DOHH2 (cell line): ENCODE data around the gene ELFN1.

Experiments
- H3F3A ChIP-seq: fragments of 200-600 bp; sonication (generic), shearing (Covaris generic); 2 replicates; pipeline ENCODE4 v1.6.0; 2016; ENCODE audit warnings: antibody characterized with exemption, mild to moderate bottlenecking; ENCODE audit not compliant: control insufficient read depth, insufficient read depth
- H3K27ac ChIP-seq: fragments of 200-600 bp; sonication (generic); 2 replicates; pipeline ENCODE4 v1.5.1; 2014; ENCODE audit warnings: low read depth, mild to moderate bottlenecking, low read length, moderate library complexity
- H3K27me3 ChIP-seq: fragments of 200-600 bp; sonication (generic); 2 replicates; pipeline ENCODE4 v1.6.1; 2014; ENCODE audit warnings: mild to moderate bottlenecking, low read length, mixed read lengths; ENCODE audit not compliant: control insufficient read depth
- H3K36me3 ChIP-seq: fragments of 200-600 bp; sonication (generic); 2 replicates; pipeline ENCODE4 v1.6.1; 2014; ENCODE audit warnings: mild to moderate bottlenecking, low read length, moderate library complexity, mixed read lengths; ENCODE audit not compliant: control insufficient read depth
- H3K4me1 ChIP-seq: fragments of 200-600 bp; sonication (generic); 2 replicates; pipeline ENCODE4 v1.6.1; 2014; ENCODE audit warnings: mild to moderate bottlenecking, low read length, mixed read lengths; ENCODE audit not compliant: control insufficient read depth
- H3K4me2 ChIP-seq: fragments of 200-600 bp; sonication (generic); 2 replicates; pipeline ENCODE4 v1.6.0; 2014; ENCODE audit warnings: mild to moderate bottlenecking, low read length, moderate library complexity
- H3K4me3 ChIP-seq: fragments of 200-600 bp; sonication (generic); 2 replicates; pipeline ENCODE4 v1.5.1; 2014; ENCODE audit warnings: mild to moderate bottlenecking, low read length, mixed read lengths
- H3K79me2 ChIP-seq: fragments of 200-600 bp; sonication (generic); 2 replicates; pipeline ENCODE4 v1.6.1; 2014; ENCODE audit warnings: mild to moderate bottlenecking, low read length, mixed read lengths; ENCODE audit not compliant: control insufficient read depth
- H3K9me2 ChIP-seq: fragments of 200-600 bp; sonication (generic); replicated peaks from 2 replicates; pipeline ENCODE4 v1.6.1; 2014; ENCODE audit warnings: mild to moderate bottlenecking, low read length, mixed read lengths; ENCODE audit not compliant: control insufficient read depth
- H3K9me3 ChIP-seq: fragments of 200-600 bp; sonication (generic); 2 replicates; pipeline ENCODE4 v1.6.1; 2014; ENCODE audit warnings: antibody characterized with exemption, low read length, mixed read lengths; ENCODE audit not compliant: control insufficient read depth, insufficient read depth
- H4K20me1 ChIP-seq: fragments of 200-600 bp; sonication (generic); 2 replicates; pipeline ENCODE4 v1.6.0; 2014; ENCODE audit warnings: low read depth, mild to moderate bottlenecking, antibody characterized with exemption, low read length, moderate library complexity; ENCODE audit not compliant: control insufficient read depth, insufficient read depth
- EZH2phosphoT487 ChIP-seq: fragments of 200-600 bp; sonication (generic); IDR thresholded peaks from 2 replicates; pipeline ENCODE4 v1.6.1; 2017; ENCODE audit warnings: borderline replicate concordance, mild to moderate bottlenecking, antibody characterized with exemption, low read length, moderate library complexity, mixed read lengths
- TF ChIP-seq, protein P1 (sequence below): fragments of 200-600 bp; sonication (generic); IDR thresholded peaks from one replicate; pipeline ENCODE4 v1.5.1; 2014; ENCODE audit warnings: antibody characterized with exemption, mild to moderate bottlenecking, low read depth, low read length; ENCODE audit not compliant: poor library complexity, severe bottlenecking

ELFN1 gene

DNA sequence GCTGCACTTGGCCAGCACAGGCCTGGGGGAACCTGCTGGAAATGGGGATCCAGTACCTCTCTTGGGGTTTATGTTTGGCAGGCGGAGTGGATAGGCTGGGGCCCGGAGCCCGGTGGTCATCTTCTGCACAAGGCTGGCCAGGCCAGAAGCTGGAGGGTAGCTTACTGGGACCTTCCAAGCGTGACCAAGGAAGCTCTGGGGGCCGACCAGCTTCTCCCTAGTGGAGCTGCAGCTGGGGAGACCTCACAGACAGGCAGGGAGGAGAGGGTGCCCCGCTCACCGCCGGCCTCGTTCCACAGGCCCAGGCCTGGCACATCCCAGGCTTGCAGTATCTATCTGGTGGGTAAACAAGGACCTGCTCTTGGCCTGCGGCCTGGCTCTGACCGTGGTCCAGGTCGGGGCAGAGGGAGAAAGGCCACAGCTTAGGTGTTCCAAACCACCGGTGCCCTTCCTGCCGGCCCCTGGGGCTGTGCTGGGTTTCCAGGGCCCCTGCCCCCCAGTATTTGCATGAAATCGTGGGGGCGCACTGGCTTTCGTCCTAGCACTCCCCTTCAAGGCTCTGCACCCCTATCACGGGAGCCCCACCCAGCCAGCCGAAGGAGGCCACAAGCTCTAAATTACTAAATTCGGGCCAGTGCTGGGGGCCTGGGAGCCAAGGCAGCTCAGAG lies 1.5 kb upstream of the ELFN1 start:
- Histone ChIP-seq H3K79me2 (no peaks in the 10 kb centered on the region), H3K4me1 (no peaks in the 10 kb centered on the region), H3K4me3 (no peak overlapping the region), H4K20me1 (peaks cover 3% of the 10 kb centered on the region), H3K36me3 (no peaks in the 10 kb centered on the region), H3K9me2 (no peaks in the 10 kb centered on the region), H3K9me3 (no peaks in the 10 kb centered on the region), H3F3A (no peaks in the 10 kb centered on the region; the same call in 1 of the 2 replicates), H3K4me2 (no peak overlapping the region), H3K27ac (no peak overlapping the region), H3K27me3 (peaks cover 52% of the 10 kb centered on the region)
- TF ChIP-seq, protein P1, sequence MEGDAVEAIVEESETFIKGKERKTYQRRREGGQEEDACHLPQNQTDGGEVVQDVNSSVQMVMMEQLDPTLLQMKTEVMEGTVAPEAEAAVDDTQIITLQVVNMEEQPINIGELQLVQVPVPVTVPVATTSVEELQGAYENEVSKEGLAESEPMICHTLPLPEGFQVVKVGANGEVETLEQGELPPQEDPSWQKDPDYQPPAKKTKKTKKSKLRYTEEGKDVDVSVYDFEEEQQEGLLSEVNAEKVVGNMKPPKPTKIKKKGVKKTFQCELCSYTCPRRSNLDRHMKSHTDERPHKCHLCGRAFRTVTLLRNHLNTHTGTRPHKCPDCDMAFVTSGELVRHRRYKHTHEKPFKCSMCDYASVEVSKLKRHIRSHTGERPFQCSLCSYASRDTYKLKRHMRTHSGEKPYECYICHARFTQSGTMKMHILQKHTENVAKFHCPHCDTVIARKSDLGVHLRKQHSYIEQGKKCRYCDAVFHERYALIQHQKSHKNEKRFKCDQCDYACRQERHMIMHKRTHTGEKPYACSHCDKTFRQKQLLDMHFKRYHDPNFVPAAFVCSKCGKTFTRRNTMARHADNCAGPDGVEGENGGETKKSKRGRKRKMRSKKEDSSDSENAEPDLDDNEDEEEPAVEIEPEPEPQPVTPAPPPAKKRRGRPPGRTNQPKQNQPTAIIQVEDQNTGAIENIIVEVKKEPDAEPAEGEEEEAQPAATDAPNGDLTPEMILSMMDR, result no peak
- TF ChIP-seq EZH2phosphoT487, result no peak

DNA sequence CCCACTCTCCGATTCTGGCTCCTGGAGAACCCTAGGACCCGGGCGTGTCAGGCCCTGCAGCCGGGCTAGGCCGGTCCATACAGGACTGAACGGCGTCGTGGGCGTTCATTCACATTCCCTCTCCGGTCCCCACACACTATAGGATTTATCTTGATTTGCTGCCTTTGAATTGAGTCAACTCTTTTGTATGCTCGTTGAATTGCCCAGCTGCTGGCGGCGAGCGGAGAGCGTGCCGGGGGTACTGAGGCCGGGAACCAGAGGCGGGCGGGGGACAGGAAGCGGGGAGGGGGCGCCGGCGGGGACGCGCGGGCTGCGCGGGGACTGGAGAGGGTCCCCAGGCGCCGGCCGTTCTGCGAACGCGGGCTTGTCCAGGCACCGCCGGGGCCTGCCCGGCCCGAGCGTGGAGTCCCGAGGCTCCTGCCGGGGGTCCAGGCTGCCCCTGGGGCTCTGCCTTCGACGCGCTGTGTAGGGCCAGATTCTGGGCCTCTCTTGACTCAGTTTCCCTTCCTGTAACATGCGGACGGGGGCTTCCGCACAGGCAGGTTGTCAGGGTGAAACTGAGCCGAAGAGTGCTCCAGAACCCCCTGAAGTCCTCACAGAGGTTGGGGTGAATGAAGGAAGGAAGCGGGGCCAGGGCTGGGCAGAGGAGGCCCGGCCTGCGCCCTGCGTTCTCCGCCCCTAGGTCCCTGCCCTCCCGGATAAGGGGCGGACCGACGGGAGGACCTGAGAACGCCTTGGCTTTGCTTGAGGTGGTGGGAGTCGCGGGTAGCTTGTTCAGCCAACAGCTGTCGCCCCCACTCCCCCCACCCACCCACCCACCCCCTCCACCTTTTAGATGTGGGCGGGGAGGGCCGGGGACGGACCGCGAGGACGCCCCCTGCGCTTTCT lies 769 bp upstream of the ELFN1 start:
- Histone ChIP-seq H3K4me3 (no peak overlapping the region), H3K9me2 (no peaks in the 10 kb centered on the region), H3K4me2 (no peak overlapping the region), H4K20me1 (peaks cover 3% of the 10 kb centered on the region; the same call in 1 of the 2 replicates), H3K4me1 (no peaks in the 10 kb centered on the region), H3K27ac (no peak overlapping the region), H3K9me3 (no peaks in the 10 kb centered on the region), H3K27me3 (peaks cover 44% of the 10 kb centered on the region), H3K36me3 (no peaks in the 10 kb centered on the region), H3F3A (no peaks in the 10 kb centered on the region; the same call in 1 of the 2 replicates), H3K79me2 (no peaks in the 10 kb centered on the region)
- no peak for TF ChIP-seq EZH2phosphoT487
- TF ChIP-seq, protein P1, result no peak

DNA sequence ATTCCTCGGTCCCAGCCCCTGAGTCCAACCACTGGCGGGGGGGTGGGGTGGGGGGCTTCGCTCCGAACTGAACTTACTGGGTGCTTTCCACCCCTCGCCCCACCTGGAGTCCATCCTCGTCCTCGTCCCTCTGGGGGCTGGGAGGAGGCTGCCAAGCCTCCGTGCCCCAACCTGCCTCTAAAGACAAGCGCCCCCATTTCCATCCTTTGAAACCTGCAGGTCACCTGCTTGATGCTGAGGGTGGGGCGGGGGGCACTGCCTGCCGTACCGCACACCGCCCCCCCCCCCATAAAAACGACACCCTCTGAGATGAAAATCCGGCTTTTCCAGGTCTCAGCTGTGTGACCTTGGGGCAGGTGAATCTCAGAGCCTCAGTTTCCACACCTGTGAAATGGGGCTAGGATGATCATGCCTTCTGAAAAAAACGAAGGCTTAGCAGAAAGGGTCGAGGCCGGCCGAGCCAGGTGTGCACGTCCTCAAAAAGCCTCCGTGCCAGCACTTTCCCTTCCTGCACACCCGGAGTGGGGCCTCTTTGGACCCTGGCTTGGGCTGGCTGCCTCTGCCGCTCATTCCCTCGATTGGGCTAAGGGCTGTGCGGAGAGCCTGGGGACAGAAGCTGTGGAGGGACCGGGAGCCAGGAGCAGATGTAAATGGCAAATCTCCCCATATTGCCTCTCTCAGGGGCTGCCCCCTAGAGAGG lies 967 bp downstream of the ELFN1 start:
- TF ChIP-seq, protein P1, result no peak
- TF ChIP-seq EZH2phosphoT487, result no peak
- Histone ChIP-seq H3K36me3 (no peaks in the 10 kb centered on the region), H3K27me3 (peaks cover 34% of the 10 kb centered on the region), H3K4me3 (no peak overlapping the region), H3K4me1 (no peaks in the 10 kb centered on the region), H3K4me2 (no peak overlapping the region), H3K79me2 (no peaks in the 10 kb centered on the region), H3K9me2 (no peaks in the 10 kb centered on the region), H3K9me3 (no peaks in the 10 kb centered on the region), H3F3A (no peaks in the 10 kb centered on the region; the same call in 1 of the 2 replicates), H3K27ac (no peak overlapping the region), H4K20me1 (peaks cover 3% of the 10 kb centered on the region; the same call in 1 of the 2 replicates)
